Right renal pelvis (tissue), 4 donors: ENCODE results near the gene TTC21A. TPM values are rescaled to one million over a fixed set of nuclear protein-coding genes. Genes with fewer than 3 reads are reported as not detected.

ENCODE experiments used
- DNase-seq, 4 donors: peaks; one replicate each; pipeline ENCODE4 v3.0.0-alpha.2; 2013; ENCODE audit warnings: low read depth in 4 of 4, low spot score in 3 of 4, missing footprints in 1 of 4
- polyA plus RNA-seq, 4 donors: library from polyadenylated mRNA; unstranded; fragments of 120-200 nt; gene quantifications; one replicate each; pipeline ENCODE4 v1.2.1, GENCODE V29; 2013; ENCODE audit not compliant: insufficient read length in 4 of 4

The TTC21A gene
- polyA plus RNA-seq, 4 donors = 5.9 to 10.9 (median 7.5) TPM

- no peak for DNase-seq
Observed at GRCh38 chr3:39115870-39116269, 8.4 kb downstream of the TTC21A start.

DNA sequence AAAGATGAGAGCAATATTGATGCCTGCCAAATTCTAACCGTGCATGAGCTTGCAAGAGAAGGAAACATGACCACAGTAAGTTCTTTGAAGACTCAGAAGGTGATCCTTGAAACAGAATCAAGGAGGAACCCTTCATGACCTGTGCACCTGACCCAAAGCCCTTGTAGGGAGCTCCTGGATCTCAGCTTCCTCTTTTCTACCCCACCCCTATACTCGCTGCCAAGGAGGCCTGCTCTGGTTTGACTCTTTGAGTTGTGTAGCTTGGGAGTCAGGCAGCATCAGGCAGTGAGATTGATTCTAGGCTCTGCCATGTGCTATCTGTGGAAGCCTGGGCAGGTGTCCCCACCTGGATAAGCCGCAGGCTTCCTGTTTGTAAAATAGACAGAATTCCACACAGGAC is 10.6 kb downstream of the TTC21A start:
- no peak for DNase-seq

DNA sequence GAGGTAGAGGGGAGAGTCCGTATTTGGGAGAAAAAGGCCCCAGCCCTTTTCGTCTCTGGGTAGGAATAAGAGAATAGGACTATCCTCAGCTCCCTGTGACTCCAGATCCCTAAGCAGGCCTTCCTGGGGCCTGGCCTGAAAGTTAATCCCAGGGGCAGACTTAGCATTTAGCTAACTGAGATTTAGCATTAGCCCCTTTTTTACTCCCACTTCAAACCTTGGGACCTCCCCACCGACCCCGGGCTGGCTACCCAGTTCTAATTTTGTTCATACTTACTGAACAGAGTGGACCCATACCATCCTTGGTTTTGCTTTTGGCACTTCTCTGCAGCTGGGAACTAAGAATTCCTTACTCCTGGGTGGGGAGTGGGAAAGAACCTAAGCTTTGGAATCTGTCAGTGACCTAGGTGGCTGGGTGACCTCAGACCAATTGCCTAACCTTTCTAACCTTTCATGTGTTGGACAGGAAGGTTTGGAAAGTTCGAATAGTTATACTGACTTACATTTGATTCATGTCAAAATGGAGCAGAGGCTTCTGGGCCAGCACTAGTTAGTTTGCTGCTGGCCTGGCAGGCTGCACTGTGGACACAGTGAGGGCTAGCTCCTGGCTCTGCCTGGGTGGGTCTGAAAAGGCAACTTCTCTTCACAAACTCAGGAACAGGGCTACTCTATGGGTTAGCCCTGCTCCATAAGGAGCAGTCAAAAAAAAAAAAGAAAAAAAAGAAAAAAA is 11.6 kb downstream of the TTC21A start:
- no peak for DNase-seq

- DNase-seq = no peak
Observed at GRCh38 chr3:39121621-39122020, 14.1 kb downstream of the TTC21A start.

GRCh38 chr3:39122813-39123212 is 15.3 kb downstream of the TTC21A start:
- DNase-seq = no peak

DNA sequence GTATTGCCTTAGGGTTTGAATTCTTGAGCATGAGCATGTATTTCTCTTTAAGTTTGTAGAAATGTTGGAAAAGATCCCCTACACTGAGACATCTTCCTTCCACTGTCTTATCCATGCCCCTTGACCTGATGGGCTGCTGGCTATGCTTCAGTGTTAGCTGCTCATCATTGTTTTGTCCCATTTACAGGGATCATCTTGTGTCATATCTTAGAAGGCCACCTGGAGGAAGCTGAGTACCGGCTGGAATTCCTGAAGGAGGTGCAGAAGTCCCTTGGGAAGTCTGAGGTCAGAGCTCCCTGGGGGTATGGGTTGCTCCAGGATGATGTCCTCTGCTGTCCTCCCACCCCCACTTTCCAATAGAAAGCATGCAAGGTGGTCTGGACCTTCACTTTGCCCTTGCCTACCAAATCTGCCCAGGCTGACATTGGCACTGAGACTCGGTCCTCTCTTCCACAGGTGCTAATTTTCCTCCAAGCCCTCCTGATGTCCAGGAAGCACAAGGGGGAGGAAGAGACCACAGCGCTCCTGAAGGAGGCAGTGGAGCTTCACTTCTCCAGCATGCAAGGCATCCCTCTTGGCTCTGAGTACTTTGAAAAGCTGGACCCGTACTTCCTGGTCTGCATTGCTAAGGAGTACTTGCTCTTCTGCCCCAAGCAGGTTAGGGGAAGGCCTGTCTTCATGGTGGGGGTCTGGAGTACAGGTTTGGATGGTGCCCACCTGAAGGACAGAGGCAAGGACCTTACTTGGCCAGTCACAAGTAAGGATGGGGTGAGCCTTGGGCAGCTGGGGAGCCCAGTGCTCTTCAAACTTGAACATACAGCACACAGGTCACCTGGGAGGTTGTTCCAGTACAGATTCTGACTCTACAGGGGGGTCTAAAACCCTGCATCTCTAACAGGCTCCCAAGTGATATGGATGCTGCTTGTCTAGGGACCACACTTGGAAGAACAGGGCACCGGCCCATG is 17.7 kb downstream of the TTC21A start:
- no peak for DNase-seq

- no peak for DNase-seq
Observed at GRCh38 chr3:39125841-39126500, 18.5 kb downstream of the TTC21A start.

GRCh38 chr3:39126532-39127071 is 19.1 kb downstream of the TTC21A start:
- DNase-seq = no peak

DNA sequence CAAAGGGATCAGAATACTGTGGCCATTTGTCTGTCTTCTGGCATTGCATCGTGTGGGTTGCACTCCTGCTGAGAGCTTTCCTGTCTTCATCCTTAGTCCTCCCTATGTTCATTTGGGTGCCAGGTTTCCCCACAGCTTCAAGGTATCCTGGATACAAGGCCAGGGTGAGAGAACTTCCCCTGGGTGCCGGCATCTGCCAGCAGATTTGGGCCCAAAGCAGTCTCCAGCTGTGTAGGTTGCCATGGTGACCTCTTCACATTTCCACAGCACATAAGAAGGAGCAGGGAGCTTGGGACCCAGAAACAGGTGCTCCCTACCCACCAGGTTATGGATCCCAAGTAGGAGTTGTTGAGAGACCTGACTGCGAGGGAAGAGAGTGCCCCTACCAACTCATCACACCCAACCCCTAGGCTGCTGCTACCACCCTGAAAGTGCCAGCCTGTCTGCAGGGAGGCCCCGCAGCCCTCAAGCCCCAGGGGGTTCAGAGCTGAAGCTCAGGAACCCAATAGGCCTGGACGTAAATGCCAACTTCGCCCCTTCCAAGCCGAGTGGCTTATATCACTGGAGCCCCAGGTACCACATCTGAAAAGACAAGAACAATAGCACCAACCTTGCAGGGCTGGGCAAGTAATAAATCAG is 19.9 kb downstream of the TTC21A start:
- no peak for DNase-seq

DNA sequence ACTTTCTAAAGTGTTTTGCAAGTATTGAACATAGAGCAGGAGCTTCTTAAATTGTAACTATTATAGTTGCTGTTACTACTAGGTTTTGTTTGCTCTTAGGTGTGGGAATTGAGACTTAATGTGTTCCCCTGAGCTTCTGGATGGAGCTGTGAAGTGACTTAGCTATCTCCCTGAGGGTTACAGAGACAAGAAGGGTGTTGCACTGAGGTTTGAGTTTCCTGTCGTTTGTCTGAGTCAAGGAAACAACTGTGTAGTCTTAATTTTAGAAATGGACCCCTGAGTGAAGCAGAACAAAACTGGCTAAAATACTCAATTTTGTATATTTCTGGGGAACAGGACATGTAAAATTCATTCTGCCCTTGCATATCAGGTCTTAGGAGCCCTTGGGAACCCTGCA is 20.4 kb downstream of the TTC21A start:
- DNase-seq = no peak

- DNase-seq = no peak
Observed at GRCh38 chr3:39128951-39129350, 21.5 kb downstream of the TTC21A start.

GRCh38 chr3:39130026-39130425 is 22.5 kb downstream of the TTC21A start:
- no peak for DNase-seq

DNA sequence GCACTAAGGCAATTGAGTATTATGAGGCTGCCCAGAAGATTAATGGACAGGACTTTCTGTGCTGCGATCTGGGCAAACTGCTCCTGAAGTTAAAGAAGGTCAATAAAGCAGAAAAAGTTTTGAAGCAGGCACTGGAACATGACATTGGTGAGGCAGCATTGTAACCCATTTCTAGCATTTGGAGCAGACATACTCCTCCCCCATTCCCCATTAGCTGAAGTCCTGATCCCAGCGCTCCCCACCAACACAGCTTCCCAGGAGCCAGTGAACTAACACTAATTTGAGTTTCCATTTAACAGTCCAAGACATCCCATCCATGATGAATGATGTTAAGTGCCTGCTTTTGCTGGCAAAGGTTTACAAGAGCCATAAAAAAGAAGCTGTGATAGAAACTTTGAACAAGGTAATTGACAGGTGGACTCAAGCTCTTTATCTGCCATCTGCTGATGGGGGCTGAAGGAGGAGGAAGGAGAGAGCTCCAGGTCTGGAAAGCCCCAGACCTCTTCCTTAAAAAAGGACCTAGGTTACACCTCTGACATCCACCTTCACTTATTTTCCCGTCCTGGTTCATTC is 23.3 kb downstream of the TTC21A start:
- DNase-seq = no peak

- DNase-seq = no peak
Observed at GRCh38 chr3:39132096-39133092, 24.9 kb downstream of the TTC21A start.

DNA sequence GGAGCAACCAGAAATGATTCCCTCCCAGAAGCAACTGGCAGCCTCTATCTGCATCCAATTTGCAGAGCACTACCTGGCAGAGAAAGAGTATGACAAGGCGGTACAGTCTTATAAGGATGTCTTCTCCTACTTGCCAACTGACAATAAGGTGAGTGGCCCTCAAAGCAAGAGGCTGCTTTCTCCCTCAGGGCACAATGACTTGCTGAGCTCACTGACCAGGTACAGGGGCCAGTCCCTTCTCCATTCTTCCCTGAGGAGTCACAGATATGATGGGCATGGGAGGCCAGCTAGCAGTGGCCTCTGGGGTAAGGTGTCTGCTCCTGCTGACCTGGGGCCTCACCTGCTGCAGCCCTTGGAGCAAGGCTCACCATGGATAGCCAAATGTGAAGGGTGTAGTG is 25.6 kb downstream of the TTC21A start:
- DNase-seq = no peak

DNA sequence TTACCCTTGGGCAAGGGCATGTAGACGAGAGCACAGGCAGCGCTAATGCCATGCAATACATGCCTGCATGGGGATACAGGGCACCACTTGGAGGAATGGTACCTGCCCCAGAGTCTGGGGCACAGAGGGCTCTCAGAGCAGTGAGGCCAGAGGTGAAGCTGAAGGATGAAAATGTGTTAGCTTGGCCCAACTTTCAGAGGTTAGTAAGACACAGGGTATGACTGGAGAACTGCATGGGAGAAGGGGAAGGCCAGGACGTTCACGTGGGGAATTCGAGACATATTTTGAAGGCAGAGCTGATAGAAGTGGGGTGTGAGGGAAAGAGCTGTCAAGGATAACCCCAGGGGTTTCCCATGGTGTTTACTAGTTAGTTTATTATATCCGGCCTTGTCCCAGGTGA is 26.3 kb downstream of the TTC21A start:
- DNase-seq = no peak

DNA sequence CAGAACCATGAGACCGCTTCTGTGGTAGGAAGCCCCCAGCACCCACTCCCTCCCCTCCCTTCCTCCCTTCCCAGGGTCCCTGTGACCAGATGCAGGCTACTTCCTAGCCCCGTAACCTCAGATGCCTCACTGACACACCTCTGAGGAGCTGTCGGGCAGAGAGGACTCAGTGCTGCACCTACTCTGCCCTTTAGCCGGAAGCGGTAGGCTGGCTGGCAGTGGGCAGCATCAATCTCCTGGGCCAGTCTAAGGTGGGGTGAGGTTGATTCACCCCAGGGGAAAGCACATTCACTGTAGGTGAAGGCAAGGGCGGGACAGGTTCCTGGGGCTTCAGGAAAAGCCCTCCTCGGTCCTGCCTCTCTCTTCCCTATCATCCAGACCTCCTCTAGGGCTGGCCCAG is 26.8 kb downstream of the TTC21A start:
- DNase-seq = no peak

DNA sequence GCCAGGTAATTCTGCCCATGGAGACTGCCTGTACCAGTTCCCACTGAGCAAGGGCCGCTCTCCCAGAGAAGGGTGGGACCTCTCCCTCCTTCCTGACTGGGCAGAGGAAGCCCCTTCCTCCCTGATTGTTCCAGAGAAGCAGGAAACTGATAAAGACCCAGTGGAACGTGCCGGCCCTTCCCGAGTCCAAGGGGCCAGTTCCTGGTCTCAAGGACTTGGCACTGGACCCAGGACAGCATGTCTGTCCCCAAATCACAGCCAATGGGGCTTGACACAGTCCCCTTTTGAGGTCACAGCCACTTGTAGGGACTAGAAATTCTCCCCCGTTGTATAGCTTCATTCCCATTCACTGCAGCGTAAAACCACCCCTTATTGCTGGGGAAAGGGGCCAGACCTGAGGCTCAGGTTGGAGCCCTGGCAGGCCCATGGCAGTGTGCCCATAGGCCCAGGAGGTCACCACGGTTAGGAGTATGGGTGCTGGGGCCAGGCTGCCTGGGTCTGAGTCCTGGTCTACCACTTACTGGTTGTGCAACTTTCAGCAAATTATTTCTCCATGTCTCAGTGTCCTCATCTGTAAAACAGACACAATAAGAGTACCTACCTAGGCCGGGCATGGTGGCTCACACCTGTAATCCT is 27.8 kb downstream of the TTC21A start:
- DNase-seq = no peak
